Calu3 (cell line): Measurements from ENCODE around the gene UNC13B. TPM values are rescaled to one million over a fixed set of nuclear protein-coding genes. Genes with fewer than 3 reads are reported as not detected.

Experiments used
- BruUV-seq: library from RNA; stranded (reverse); fragments of 400-500 nt; replicated peaks from 2 replicates; lab custom pipeline; 2021; lab: Mats Ljungman, UMichigan
- CTCF ChIA-PET: fragments of 300-600 bp; sonication (Branson Sonifier 250); formaldehyde crosslinking; loops from one replicate; lab custom pipeline; 2022; ENCODE audit warnings: antibody characterized with exemption; lab: Charles Lee
- DNase-seq: peaks from one replicate; pipeline ENCODE4 v3.0.0; 2022
- H3K27ac Mint-ChIP-seq: one replicate; pipeline ENCODE4 v1.8.0; 2022; ENCODE audit warnings: mixed read lengths; ENCODE audit not compliant: unreplicated experiment
- H3K27me3 Mint-ChIP-seq: one replicate; pipeline ENCODE4 v1.8.0; 2022; ENCODE audit warnings: mixed read lengths; ENCODE audit not compliant: unreplicated experiment
- H3K36me3 Mint-ChIP-seq: one replicate; pipeline ENCODE4 v1.8.0; 2022; ENCODE audit warnings: mild to moderate bottlenecking, moderate library complexity, mixed read lengths; ENCODE audit not compliant: insufficient read depth, unreplicated experiment
- H3K4me1 Mint-ChIP-seq: one replicate; pipeline ENCODE4 v1.8.0; 2022; ENCODE audit warnings: mild to moderate bottlenecking, low read depth, mixed read lengths; ENCODE audit not compliant: unreplicated experiment
- H3K4me3 Mint-ChIP-seq: one replicate; pipeline ENCODE4 v1.8.0; 2022; ENCODE audit warnings: mild to moderate bottlenecking, low read depth, moderate library complexity, mixed read lengths; ENCODE audit not compliant: unreplicated experiment
- H3K9me3 Mint-ChIP-seq: one replicate; pipeline ENCODE4 v1.8.0; 2022; ENCODE audit warnings: low read depth, mixed read lengths; ENCODE audit not compliant: unreplicated experiment
- intact Hi-C: fragments of 100-400 bp; cut with micrococcal nuclease; formaldehyde crosslinking; loops from one replicate; pipeline ENCODE4 v1.10.0; 2022; ENCODE audit not compliant: unreplicated experiment
- total RNA-seq: library from RNA; stranded (reverse); gene quantifications from 2 replicates; pipeline ENCODE4 v1.2.3, GENCODE V29; 2022
- TF ChIP-seq, protein P1 (sequence below): fragments of 200-600 bp; IDR thresholded peaks from one replicate; pipeline ENCODE4 v1.8.0; 2022; ENCODE audit warnings: antibody characterized with exemption; ENCODE audit not compliant: unreplicated experiment

Gene UNC13B
- total RNA-seq, 1 experiment from 2014 or later, result 20.4 TPM

GRCh38 chr9:35286381-35286780, 124.6 kb downstream of the UNC13B start:
- Mint-ChIP-seq H3K4me3 (no peak overlapping the region), H3K4me1 (peaks cover 15% of the 10 kb centered on the region), H3K27me3 (no peaks in the 10 kb centered on the region), H3K36me3 (no peaks in the 10 kb centered on the region), H3K9me3 (peaks cover 3% of the 10 kb centered on the region), H3K27ac (no peak overlapping the region)
- BruUV-seq, result no TSS peak
- CTCF ChIA-PET, result no interaction called here
- intact Hi-C loops, result no loop called here
- DNase-seq, result no peak
- TF ChIP-seq, protein P1, sequence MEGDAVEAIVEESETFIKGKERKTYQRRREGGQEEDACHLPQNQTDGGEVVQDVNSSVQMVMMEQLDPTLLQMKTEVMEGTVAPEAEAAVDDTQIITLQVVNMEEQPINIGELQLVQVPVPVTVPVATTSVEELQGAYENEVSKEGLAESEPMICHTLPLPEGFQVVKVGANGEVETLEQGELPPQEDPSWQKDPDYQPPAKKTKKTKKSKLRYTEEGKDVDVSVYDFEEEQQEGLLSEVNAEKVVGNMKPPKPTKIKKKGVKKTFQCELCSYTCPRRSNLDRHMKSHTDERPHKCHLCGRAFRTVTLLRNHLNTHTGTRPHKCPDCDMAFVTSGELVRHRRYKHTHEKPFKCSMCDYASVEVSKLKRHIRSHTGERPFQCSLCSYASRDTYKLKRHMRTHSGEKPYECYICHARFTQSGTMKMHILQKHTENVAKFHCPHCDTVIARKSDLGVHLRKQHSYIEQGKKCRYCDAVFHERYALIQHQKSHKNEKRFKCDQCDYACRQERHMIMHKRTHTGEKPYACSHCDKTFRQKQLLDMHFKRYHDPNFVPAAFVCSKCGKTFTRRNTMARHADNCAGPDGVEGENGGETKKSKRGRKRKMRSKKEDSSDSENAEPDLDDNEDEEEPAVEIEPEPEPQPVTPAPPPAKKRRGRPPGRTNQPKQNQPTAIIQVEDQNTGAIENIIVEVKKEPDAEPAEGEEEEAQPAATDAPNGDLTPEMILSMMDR, result no peak

GRCh38 chr9:35287987-35288632, 126.3 kb downstream of the UNC13B start:
- Mint-ChIP-seq H3K4me3 (no peak overlapping the region), H3K27ac (no peak overlapping the region), H3K27me3 (no peaks in the 10 kb centered on the region), H3K4me1 (peaks cover 15% of the 10 kb centered on the region), H3K9me3 (peaks cover 3% of the 10 kb centered on the region), H3K36me3 (no peaks in the 10 kb centered on the region)
- CTCF ChIA-PET, result no interaction called here
- DNase-seq, result no peak
- no TSS peak for BruUV-seq
- intact Hi-C loops, result no loop called here
- TF ChIP-seq, protein P1, result no peak

DNA sequence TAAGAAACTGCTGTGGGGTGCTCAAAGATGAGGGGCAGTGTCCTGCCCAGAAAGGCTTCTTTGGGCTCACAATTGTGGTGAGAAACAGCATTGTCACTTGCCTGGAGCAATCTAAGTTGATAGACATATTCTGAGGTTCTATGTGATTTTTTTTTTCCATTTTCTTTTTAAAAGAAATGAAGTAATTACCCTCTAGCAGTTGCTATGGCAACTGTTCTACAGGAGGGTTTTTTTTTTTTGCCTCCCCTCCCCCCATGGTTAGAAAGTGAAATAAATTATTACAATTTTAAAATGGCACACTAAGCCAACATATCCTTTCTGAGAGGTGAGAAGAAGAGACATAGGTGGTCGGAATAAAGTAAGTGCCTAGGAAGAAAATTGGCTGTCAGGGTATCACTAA, 127.0 kb downstream of the UNC13B start:
- BruUV-seq, result no TSS peak
- Mint-ChIP-seq H3K4me3 (no peak overlapping the region), H3K4me1 (peaks cover 15% of the 10 kb centered on the region), H3K9me3 (peaks cover 3% of the 10 kb centered on the region), H3K27ac (no peak overlapping the region), H3K27me3 (no peaks in the 10 kb centered on the region), H3K36me3 (no peaks in the 10 kb centered on the region)
- no peak for DNase-seq
- intact Hi-C loops, result no loop called here
- TF ChIP-seq, protein P1, result no peak
- CTCF ChIA-PET, result no interaction called here

DNA sequence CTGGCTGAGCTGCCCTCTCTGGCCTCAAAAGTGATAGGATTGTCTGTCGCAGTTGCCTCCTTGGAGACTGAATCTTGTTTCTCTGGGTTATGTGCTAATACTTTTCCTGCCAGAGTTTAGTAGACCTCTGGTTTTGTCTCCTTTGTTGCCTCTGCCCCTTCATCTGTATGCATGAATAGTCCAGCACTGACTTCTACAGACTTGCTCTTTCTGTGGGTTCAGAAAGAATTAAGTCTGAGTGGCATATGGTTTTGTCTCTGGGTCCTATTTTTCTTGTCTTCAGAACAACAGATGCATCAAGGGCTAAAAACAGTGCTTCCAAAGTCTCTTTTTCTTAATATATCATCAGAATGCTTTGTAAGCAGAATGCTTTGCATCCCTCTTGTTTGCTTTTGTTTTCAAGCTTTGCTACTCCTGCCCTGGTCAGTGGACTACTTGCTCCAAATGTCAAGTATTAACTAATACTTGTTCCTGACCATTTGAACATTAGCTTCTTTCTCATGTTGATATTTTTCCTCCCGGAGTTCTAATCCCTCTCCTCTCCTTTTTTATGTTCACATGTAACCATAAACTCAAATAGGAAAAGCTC, 131.7 kb downstream of the UNC13B start:
- DNase-seq, result no peak
- Mint-ChIP-seq H3K36me3 (no peaks in the 10 kb centered on the region), H3K27me3 (no peaks in the 10 kb centered on the region), H3K9me3 (no peaks in the 10 kb centered on the region), H3K4me3 (no peak overlapping the region), H3K27ac (no peak overlapping the region), H3K4me1 (no peaks in the 10 kb centered on the region)
- BruUV-seq, result no TSS peak
- intact Hi-C loops, result no loop called here
- CTCF ChIA-PET, result no interaction called here
- TF ChIP-seq, protein P1, result no peak
